Keratinocyte (primary cell): ENCODE measurements around the gene CDKL5. TPM values are rescaled to one million over a fixed set of nuclear protein-coding genes. Genes with fewer than 3 reads are reported as not detected.

Source experiments
- DNase-seq: peaks from one replicate; pipeline ENCODE4 v3.0.0-alpha.2; 2011; ENCODE audit warnings: low read depth, missing footprints, low spot score
- FAIRE-seq: peaks from 2 replicates; lab custom pipeline; 2011; peaks lifted over from hg19 to GRCh38; lab: Jason Lieb, UNC
- H2AFZ ChIP-seq: 2 replicates; pipeline ENCODE4 v1.6.0; 2012; ENCODE audit warnings: low read length, control low read depth, inconsistent platforms; ENCODE audit not compliant: control insufficient read depth
- H3K27ac ChIP-seq: 2 replicates; pipeline ENCODE4 v1.5.1; 2011; ENCODE audit warnings: low read length; ENCODE audit not compliant: control insufficient read depth, insufficient read depth
- H3K27me3 ChIP-seq: 3 replicates; pipeline ENCODE4 v1.6.0; 2011; ENCODE audit warnings: low read length; ENCODE audit not compliant: control insufficient read depth, insufficient read depth; ENCODE audit errors: extremely low read depth
- H3K36me3 ChIP-seq, 2 experiments: 2 replicates in 1 of 2; 3 replicates in 1 of 2; pipeline ENCODE4 v1.5.1; 2011; ENCODE audit warnings: low read length in 2 of 2, mild to moderate bottlenecking in 1 of 2; ENCODE audit not compliant: control insufficient read depth in 2 of 2, insufficient read depth in 2 of 2; ENCODE audit errors: extremely low read depth in 1 of 2
- H3K4me1 ChIP-seq: 3 replicates; pipeline ENCODE4 v1.5.1; 2011; ENCODE audit warnings: low read length; ENCODE audit not compliant: control insufficient read depth, insufficient read depth; ENCODE audit errors: extremely low read depth
- H3K4me2 ChIP-seq: 3 replicates; pipeline ENCODE4 v1.6.0; 2011; ENCODE audit warnings: low read depth, low read length; ENCODE audit not compliant: control insufficient read depth, insufficient read depth; ENCODE audit errors: extremely low read depth
- H3K4me3 ChIP-seq, 3 experiments: fragments of 200-600 bp in 1 of 3; sonication (generic) in 1 of 3; 2 replicates in 2 of 3; 3 replicates in 1 of 3; pipeline ENCODE4 v1.5.1; 2011 to 2016; ENCODE audit warnings: low read length in 3 of 3, mild to moderate bottlenecking in 3 of 3, control low read depth in 2 of 3, inconsistent platforms in 1 of 3, low read depth in 1 of 3, mixed read lengths in 1 of 3, mixed run types in 1 of 3, moderate library complexity in 1 of 3; ENCODE audit not compliant: control insufficient read depth in 2 of 3, insufficient read depth in 2 of 3; ENCODE audit errors: extremely low read depth in 1 of 3
- H3K79me2 ChIP-seq: 2 replicates; pipeline ENCODE4 v1.6.0; 2012; ENCODE audit warnings: low read length; ENCODE audit not compliant: control insufficient read depth, insufficient read depth
- H3K9ac ChIP-seq: 3 replicates; pipeline ENCODE4 v1.6.0; 2011; ENCODE audit warnings: low read length; ENCODE audit not compliant: control insufficient read depth, insufficient read depth; ENCODE audit errors: extremely low read depth
- H3K9me1 ChIP-seq: 3 replicates; pipeline ENCODE4 v1.6.0; 2011; ENCODE audit warnings: low read length; ENCODE audit not compliant: control insufficient read depth, insufficient read depth; ENCODE audit errors: extremely low read depth
- H3K9me3 ChIP-seq: 2 replicates; pipeline ENCODE4 v1.5.1; 2012; ENCODE audit warnings: low read depth, low read length; ENCODE audit not compliant: control insufficient read depth
- H4K20me1 ChIP-seq: 3 replicates; pipeline ENCODE4 v1.6.0; 2011; ENCODE audit warnings: low read length; ENCODE audit not compliant: control insufficient read depth, insufficient read depth; ENCODE audit errors: extremely low read depth
- EZH2 ChIP-seq: IDR thresholded peaks from one replicate; pipeline ENCODE4 v1.6.1; 2012; ENCODE audit warnings: inconsistent platforms, mild to moderate bottlenecking, low read length, moderate library complexity
- dilution Hi-C: fragments of 300-500 bp; cut with MboI; formaldehyde crosslinking; loops from one replicate; pipeline ENCODE4 v1.7.0; 2020; ENCODE audit warnings: low sequenced_read_pairs; ENCODE audit not compliant: extremely low pct_ligation_motif_present
- polyA plus RNA-seq, 5 experiments: library from polyadenylated mRNA; depleted of rRNA in 3 of 5; stranded (reverse) in 3 of 5; stranded (forward) in 1 of 5; unstranded in 1 of 5; fragments of >200 nt; gene quantifications; 1 replicate in 1 of 5; 2 replicates in 3 of 5; 3 replicates in 1 of 5; pipeline versions ENCODE4 v1.2.1 to v1.2.3, GENCODE V29; 2011 to 2012; ENCODE audit warnings: missing spikeins in 2 of 5, low read depth in 1 of 5, low replicate concordance in 1 of 5
- TF ChIP-seq, protein P1 (sequence below), 3 experiments: IDR thresholded peaks in 1 of 3; conservative IDR thresholded peaks in 1 of 3; optimal IDR thresholded peaks in 1 of 3; 2 replicates in 2 of 3; 3 replicates in 1 of 3; pipeline versions ENCODE3 to v1.5.1; 2011; ENCODE audit warnings: low read length in 3 of 3, mild to moderate bottlenecking in 3 of 3, moderate library complexity in 2 of 3, control low read depth in 1 of 3, inconsistent platforms in 1 of 3; ENCODE audit not compliant: insufficient read depth in 2 of 3; ENCODE audit errors: extremely low read depth in 1 of 3

The CDKL5 gene
- polyA plus RNA-seq, 1 donor (not counting 4 experiments of a cell fraction or from before 2014, with no cell fraction given), result 3.4 TPM

DNA sequence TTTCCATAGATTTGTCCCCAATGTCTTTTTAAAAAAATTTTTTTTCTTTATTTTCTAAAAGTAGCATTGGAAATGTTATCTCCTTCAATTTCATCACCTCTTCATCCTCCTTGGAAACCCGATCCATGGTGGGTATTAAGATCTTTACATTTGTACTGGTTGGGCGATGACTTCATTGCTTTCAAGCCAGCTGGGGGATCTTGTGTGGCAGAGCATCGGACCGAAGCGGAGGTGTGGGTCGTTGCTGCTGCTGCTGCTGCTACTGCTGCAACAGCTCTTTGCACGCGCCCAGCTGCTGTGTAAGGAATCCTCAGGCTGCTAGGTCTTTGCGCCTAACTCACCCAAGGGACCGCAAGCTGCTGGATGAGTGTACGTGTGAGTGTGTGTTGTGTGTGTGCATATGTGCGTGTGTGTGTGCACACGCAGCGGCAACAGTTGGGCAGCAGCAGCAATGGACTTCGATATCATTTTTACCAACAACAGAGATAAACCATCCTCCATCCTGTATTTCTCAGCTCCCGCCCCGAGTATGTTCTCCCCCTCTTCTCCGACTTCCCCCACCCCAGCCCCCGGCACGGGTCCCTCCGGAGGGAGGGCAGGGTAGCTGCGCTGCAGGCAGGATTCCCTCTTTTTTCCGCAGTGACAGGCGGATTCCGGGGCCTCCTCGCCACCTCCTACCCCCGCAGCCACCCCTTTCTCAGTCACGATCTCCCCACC lies 768 bp upstream of the CDKL5 start:
- H3K4me3 ChIP-seq, result peak overlapping the region; percentile 67 to 78 (median 73)
- dilution Hi-C loops, result loop anchor here (25.0 kb wide), 1 partner anchor 913 kb away; the partner anchor contains the start of gene PDHA1
- H4K20me1 ChIP-seq, result no peaks in the 10 kb centered on the region
- TF ChIP-seq EZH2, result no peak
- TF ChIP-seq, protein P1, sequence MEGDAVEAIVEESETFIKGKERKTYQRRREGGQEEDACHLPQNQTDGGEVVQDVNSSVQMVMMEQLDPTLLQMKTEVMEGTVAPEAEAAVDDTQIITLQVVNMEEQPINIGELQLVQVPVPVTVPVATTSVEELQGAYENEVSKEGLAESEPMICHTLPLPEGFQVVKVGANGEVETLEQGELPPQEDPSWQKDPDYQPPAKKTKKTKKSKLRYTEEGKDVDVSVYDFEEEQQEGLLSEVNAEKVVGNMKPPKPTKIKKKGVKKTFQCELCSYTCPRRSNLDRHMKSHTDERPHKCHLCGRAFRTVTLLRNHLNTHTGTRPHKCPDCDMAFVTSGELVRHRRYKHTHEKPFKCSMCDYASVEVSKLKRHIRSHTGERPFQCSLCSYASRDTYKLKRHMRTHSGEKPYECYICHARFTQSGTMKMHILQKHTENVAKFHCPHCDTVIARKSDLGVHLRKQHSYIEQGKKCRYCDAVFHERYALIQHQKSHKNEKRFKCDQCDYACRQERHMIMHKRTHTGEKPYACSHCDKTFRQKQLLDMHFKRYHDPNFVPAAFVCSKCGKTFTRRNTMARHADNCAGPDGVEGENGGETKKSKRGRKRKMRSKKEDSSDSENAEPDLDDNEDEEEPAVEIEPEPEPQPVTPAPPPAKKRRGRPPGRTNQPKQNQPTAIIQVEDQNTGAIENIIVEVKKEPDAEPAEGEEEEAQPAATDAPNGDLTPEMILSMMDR (optimal IDR thresholded peaks at IDR 0.05 in 1 of 3, IDR thresholded peaks at IDR 0.05 in 1 of 3, conservative IDR thresholded peaks at IDR 0.05 in 1 of 3; ENCODE audit: extremely low read depth in 1 of 3, insufficient read depth in 2 of 3, low read length in 3 of 3), result no peak
- peak overlapping the region; percentile 18 for H3K9ac ChIP-seq
- FAIRE-seq (no peak), DNase-seq (no peak)
- no peaks in the 10 kb centered on the region for H3K79me2 ChIP-seq
- H3K4me2 ChIP-seq, result peak overlapping the region; percentile 87
- no peaks in the 10 kb centered on the region for H3K36me3 ChIP-seq
- no peaks in the 10 kb centered on the region for H3K27me3 ChIP-seq
- H3K9me1 ChIP-seq, result no peaks in the 10 kb centered on the region
- H2AFZ ChIP-seq, result peak overlapping the region; percentile 92
- no peaks in the 10 kb centered on the region for H3K4me1 ChIP-seq
- no peak overlapping the region for H3K27ac ChIP-seq
- H3K9me3 ChIP-seq, result no peaks in the 10 kb centered on the region

DNA sequence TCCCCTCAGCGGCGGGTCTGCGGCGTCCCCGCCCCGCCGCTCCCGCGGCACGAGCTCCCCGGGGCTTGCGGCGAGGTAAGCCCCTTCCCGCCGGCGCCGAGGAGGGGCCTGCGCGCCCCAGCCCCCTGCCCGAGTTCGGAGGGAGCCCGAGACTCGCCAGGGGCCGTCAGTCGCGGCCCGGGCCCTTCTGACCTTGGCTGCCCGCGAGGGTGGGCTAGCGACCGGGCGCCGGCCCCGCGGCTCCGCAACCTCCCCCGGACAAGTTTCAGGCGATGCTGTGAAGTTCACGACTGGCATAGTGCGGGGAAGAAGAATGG lies 554 bp downstream of the CDKL5 start:
- no peaks in the 10 kb centered on the region for H3K9me3 ChIP-seq

More for the DNA sequence above, 554 bp downstream of the CDKL5 start:
- Histone ChIP-seq H3K4me2 (peak overlapping the region; percentile 65), H3K9ac (peak overlapping the region; percentile 55), H3K27ac (no peak overlapping the region), H4K20me1 (no peaks in the 10 kb centered on the region), H3K9me1 (no peaks in the 10 kb centered on the region), H2AFZ (no peak overlapping the region), H3K79me2 (no peaks in the 10 kb centered on the region), H3K36me3 (no peaks in the 10 kb centered on the region), H3K27me3 (no peaks in the 10 kb centered on the region), H3K4me1 (no peaks in the 10 kb centered on the region), H3K4me3 (peak overlapping the region; percentile 52 to 78 (median 61))
- dilution Hi-C loops, result no loop called here
- DNase-seq, result no peak
- no peak for TF ChIP-seq EZH2
- TF ChIP-seq, protein P1 (optimal IDR thresholded peaks at IDR 0.05 in 1 of 3, IDR thresholded peaks at IDR 0.05 in 1 of 3, conservative IDR thresholded peaks at IDR 0.05 in 1 of 3; ENCODE audit: extremely low read depth in 1 of 3, insufficient read depth in 2 of 3, low read length in 3 of 3), result no peak
- FAIRE-seq, result no peak
